H54 (cell line): Measurements from ENCODE around the gene ASXL1.

Experiments
- DNase-seq: peaks from one replicate; pipeline ENCODE4 v3.0.0; 2011; ENCODE audit warnings: low spot score, mixed read lengths; ENCODE audit not compliant: insufficient read length
- FAIRE-seq: peaks from 3 replicates; lab custom pipeline; 2011; peaks lifted over from hg19 to GRCh38; lab: Jason Lieb, UNC
- POLR2A ChIP-seq: IDR thresholded peaks from 2 replicates; pipeline ENCODE4 v1.6.1; 2011; ENCODE audit warnings: low read depth, mild to moderate bottlenecking, low read length

Gene ASXL1

DNA sequence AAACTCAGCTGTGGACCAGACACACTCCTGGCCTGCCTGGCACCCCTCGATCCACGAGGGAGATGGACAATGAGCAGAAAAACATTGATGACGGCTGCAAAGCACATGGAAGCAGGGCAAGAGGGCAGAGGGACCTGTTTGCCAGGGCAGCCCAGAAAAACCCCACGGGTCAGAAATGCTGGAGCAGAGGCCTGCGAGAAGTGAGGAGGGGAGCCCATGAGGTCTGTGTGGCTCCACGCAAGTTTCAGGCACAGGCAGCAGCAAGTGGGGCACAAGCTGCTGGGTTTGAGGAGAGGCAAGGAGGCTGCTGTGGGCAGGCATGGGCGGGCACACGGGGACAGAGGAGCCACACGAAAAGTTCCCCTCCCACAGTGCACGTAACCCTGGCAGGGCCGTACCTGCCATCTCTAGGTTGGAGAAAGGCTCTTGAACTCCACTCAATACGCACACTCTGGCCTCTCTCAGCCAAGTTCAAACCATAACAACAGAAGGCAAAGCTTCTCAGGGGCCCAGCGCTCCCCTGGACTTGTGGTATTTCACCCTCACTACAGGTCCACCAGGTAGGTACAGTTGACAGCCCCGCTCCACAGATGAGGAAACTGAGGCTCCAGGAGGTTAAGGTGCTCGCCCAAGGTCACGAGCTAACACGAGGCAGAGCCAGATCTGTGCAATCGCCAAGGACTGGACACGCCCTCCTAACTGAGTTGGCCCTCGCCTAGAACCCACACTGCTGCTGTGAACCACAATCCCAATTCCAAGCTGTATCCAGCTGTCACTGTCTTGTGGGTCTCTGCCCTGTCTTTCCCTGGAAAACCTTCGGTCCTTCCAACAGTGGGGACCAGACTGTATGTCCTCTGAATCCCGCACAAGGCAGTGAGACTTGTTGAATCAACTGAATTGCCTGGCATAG lies 118.8 kb downstream of the ASXL1 start:
- FAIRE-seq (no peak), DNase-seq (no peak)
- no peak for TF ChIP-seq POLR2A

DNA sequence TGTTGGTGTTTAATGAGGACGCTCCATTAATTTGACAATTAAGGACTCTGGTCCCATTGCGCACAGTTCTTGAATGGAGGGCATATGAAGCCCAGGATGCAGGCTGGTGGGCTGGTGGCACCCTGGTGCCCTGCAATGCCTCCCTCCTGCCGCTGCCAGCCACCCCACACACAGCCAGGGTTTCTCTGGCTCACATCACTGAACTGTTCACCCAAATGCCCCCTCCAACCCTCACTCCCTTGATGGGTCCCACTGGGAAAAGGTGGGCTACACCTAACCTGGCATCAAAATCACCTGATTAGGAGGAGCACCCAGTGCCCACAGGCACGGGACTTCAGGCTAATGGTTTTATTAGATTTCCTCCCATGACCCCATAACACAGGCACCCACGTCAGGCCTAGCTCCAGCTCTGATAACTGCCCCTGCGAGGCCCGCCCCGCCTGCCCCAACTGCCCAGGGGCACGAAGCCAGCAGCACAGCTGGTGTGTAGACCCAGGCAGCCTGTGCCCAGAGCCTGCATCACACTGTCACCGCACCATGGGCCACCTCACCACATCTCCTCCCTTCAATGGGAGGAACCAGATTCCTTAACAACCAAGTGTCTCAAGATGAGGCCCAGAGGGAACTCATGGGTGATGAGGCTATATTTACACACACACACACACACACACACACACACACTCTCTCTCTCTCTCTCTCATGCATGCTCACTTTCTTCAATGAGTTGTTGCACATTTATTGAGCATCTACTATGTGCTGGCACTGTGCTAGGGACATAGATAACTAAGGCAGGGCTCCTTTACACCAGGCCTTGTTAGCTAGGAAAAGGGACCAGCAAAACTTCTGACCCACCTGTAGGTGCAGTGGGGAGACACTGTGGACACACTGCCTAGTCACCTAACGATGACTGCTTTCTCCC lies 119.7 kb downstream of the ASXL1 start:
- FAIRE-seq = no peak
- DNase-seq = no peak

DNA sequence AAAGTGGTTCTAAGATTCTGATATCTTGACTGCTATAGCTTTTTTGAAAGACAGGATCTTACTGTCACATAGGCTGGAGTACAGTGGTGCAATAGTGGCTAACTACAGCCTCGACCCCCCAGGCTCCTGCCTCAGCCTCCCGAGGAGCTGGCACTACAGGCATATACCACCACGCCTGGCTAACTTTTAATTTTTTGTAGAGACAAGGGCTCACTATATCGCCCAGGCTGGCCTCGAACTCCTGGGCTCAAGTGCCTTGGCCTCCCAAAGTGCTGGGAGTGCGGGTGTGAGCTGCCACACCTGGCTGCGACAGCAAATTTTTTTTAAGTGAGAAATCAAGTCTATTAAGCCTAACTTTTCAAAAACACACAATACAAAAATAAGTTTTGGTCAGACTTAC lies 120.4 kb downstream of the ASXL1 start:
- TF ChIP-seq POLR2A = no peak

More for the DNA sequence above, 119.7 kb downstream of the ASXL1 start:
- TF ChIP-seq POLR2A = no peak

DNA sequence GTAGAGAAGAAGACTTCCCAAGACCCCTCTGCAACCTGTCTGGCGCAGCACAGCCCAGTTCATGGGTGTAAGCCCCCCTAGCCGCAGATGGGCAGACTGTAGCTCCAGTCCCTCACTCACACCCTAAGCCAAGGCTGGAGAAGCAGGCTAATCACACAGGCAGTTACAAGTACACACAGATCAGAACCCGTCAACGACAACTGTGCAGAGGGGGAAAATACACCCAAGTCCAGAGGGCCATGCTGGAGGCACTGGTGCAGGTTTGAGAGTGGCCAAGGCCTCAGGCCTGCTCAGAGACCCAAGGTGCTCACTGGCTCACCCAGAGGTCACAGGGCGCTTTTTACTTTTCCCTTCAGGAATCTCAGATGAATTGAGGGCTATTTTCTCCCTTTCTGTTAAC lies 120.9 kb downstream of the ASXL1 start:
- DNase-seq = no peak
- no peak for TF ChIP-seq POLR2A
- no peak for FAIRE-seq

More for the DNA sequence above, 120.4 kb downstream of the ASXL1 start:
- DNase-seq (no peak), FAIRE-seq (no peak)

DNA sequence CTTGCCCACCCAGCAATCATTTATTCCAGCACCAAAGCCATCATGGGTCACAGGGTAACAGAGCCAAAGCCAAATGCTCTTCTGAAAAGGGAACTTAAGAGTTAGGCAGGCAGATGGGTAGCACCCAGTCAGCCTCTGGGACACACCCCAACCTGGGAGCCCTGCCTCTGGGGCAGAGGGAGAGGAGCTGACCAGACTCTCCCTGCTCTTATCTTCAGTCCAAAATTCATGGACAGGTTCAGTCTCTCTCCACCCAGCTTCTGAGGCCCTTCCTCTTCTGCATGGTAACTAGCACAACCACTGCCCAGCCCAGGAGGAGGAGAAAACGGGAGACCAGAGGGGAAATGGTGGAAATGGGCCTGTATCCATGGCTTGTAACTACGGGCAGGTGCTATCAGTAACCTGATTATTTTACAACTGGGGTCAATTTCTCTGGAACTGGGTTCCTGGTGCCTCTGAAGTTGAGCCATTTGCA lies 121.6 kb downstream of the ASXL1 start:
- no peak for TF ChIP-seq POLR2A
- DNase-seq (no peak), FAIRE-seq (no peak)

DNA sequence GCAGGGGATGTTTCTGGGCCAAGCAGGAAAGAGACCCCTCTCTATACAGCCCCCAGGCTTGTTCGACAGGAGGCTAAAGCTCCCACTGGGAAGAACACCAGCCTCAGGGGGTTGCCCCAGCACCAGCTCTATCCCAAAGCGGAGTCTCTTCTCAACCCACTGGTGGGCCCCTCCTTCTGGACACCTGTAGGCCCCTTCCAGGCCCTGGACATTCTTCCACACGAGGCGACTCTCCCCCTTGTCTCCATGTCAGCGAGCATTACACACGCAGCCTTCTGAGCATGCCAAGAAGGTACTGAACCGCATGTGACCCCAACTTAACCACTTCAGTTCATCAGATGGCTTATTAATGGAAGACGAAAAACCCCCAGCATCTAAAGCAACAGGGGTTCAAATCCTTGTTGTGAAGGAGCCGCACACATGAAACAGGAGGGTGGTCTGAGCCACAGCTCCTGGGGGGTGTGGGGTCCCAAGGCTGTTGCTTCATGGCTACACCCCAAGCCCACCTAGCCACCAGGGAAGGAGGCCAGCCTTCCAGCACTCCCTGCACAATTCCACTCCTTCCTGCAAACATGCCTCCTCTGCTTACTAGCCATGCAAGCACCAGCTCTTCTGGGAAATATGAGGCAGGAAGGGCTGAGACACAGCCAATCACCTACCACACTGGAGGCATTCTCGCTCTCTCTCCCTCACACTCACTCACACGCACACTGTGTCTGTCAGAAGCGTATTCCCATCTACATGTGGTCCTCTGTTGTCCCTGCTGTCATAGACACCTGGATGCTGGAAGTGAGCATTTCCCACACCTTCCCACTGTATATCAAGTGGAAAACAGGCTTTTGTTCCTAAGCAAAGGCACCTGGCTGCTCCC lies 122.5 kb downstream of the ASXL1 start:
- DNase-seq (no peak), FAIRE-seq (no peak)
- no peak for TF ChIP-seq POLR2A

DNA sequence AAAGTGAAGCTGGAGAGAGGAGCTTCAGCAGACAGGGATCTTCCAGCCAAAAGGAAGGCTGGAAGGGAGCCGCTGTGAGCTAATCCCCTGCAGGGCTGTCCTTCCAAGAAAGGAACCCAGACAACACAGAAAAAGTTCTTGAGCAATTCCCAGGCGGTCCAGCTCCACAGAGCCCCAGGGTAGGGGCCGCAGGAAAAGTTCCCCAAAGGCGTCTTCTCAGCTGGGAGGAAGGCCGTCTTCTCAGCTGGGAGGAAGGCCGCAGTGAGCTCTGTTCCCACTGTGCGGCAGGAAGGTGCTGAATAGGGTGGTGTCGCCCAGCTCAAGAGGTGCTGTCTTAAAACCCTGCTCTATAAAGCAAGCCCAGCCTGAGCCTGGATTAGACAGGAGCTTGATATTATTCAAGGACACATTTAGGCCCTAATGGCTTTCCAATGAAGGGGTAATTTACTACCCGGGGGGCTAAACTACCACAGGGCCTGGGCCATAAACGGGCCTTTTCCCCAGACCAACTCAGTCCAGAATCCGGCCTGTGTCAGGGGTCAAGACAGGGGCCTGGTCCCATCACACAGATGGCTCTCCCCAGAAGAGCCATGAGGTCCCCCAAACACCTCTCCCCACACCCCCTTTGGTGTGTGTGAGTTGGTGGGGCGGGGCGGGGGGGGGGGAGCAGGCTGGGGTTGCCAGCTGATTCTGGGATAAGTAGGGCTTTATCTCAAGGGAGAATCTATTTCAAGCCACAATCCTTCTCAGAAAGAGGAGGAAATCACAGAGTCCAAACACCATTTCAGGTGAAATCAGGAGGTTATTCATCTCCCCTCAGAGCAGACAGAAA lies 123.4 kb downstream of the ASXL1 start:
- DNase-seq = no peak
- TF ChIP-seq POLR2A = no peak
- no peak for FAIRE-seq

DNA sequence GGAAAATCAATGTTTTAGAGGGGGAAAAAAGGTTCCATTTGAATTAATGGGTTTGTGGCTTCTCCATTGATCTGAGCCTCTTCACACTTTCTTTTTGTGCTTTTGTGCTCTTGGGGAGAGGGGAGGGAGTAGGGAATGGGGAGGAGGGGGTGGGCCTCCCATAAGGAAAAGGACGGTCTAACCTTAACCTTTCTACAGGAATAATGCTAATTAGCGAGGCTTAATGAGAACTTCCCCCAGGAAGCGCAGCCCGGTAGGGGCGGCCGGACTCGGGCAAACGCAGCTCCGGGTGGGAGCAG lies 124.0 kb downstream of the ASXL1 start:
- no peak for FAIRE-seq
- DNase-seq = no peak
- TF ChIP-seq POLR2A = no peak

DNA sequence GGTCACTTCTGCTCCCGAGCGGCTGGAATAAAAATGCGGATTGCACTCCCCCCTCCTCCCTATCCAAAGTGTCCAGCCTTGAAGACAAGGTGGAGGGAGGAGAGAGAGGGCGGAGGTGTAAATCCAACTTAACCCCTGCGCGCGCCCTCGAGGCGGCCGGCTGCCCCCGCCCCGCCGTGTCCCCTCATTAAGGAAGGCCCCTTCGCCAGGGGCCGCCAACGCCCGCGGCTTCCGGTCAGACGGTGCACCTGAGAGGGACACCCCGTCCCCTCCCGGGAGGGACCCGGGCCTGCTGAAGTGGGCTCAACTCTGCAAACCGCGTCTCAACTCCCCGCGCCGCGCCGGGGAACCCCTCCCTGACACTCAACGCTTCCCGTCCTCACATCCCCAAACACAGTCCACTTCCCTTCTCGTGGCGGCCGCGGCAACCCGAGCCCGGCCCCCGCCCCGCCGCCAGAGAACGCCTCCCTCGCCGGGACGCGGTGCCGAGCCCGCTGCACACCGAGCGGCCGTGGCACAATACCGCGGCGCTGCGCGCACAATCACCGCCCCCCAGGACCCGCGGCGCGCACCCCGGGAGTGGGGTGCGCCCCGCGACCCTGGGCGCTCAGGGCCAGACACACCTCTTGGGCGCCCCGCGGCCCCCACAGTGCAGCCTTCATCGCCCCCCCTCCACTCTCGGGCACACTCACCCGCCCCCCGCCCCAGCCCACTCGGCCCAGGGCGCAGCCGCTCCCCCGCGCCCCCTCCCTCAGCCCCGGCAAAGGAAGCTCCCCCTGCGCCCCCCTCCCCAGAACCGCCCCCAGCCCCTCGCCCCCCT lies 124.5 kb downstream of the ASXL1 start:
- no peak for TF ChIP-seq POLR2A
- FAIRE-seq (no peak), DNase-seq (no peak)

DNA sequence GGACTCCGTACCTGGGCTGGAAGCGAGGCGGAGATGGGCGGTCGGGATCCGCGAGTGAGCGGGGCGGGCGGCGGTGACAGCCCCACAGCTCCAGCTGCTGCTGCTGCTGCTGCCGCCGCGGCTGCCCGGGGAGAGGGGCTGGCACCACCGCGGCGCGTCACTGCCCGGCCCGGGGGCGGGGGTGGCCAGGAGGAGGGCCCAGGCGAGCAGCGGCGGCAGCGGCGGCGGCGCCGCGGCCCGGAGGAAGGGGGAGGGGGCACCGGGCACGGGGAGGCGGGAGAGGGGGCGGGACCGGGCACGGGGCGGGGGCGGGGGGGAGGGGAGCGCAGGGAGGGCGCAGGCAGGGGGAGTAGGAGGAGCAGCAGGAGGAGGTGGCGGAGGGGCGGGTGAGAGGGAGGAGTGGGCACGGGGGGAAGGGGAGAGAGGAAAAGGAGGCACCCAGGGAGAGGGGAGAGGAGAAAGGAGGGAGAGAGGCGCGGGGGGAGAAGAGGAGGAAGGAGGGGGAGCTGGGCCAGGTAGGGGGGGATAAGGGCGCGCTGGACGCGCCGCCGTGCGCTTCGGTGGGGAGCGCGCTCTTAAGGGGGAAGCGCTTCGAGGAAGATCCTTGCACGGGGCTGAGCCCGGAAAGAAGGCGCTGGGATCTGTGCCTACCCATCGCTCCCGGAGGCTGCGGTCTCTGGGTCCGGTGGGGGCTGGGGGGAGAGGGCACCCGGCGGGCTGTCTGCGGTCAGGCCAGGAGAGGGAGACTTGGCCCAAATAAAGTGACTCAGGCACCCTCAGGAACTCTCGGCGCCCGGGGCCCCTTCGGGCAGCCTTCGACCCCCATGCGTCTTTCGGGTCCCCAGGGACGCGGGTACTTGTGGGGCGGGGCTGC lies 125.5 kb downstream of the ASXL1 start:
- peak; percentile 81 for DNase-seq
- peak; percentile 51 for TF ChIP-seq POLR2A
- FAIRE-seq = no peak
